ENCODE measurements around the gene SEC14L2.

Gene SEC14L2

GRCh38 chr22:30405731-30406130 is 8.9 kb downstream of the SEC14L2 start:
- DNase-seq (ENCODE audit: low read depth) = no peak

- no peak for DNase-seq (ENCODE audit: low read depth)
These were observed 9.6 kb downstream of the SEC14L2 start for GRCh38 chr22:30406400-30406799.

- no peak for DNase-seq (ENCODE audit: low read depth)
These were observed 11.7 kb downstream of the SEC14L2 start for GRCh38 chr22:30408388-30409102.

GRCh38 chr22:30411780-30412179 is 15.0 kb downstream of the SEC14L2 start:
- DNase-seq (ENCODE audit: low read depth) = no peak

- DNase-seq (ENCODE audit: low read depth) = no peak
These were observed 16.2 kb downstream of the SEC14L2 start for GRCh38 chr22:30413001-30413400.

GRCh38 chr22:30413745-30414524 is 17.1 kb downstream of the SEC14L2 start:
- DNase-seq (ENCODE audit: low read depth) = no peak

- no peak for DNase-seq (ENCODE audit: low read depth)
These were observed 17.8 kb downstream of the SEC14L2 start for GRCh38 chr22:30414525-30415047.

GRCh38 chr22:30416403-30416802 is 19.6 kb downstream of the SEC14L2 start:
- no peak for DNase-seq (ENCODE audit: low read depth)

- no peak for DNase-seq (ENCODE audit: low read depth)
These were observed 20.0 kb downstream of the SEC14L2 start for GRCh38 chr22:30416837-30417236.

GRCh38 chr22:30420347-30421125 is 23.7 kb downstream of the SEC14L2 start:
- no peak for DNase-seq (ENCODE audit: low read depth)

- DNase-seq (ENCODE audit: low read depth) = no peak
These were observed 25.1 kb downstream of the SEC14L2 start for GRCh38 chr22:30421695-30422480.

GRCh38 chr22:30422481-30423300 is 25.9 kb downstream of the SEC14L2 start:
- DNase-seq (ENCODE audit: low read depth) = no peak

- no peak for DNase-seq (ENCODE audit: low read depth)
These were observed 26.6 kb downstream of the SEC14L2 start for GRCh38 chr22:30423301-30423958.

GRCh38 chr22:30423959-30424533 is 27.2 kb downstream of the SEC14L2 start:
- DNase-seq (ENCODE audit: low read depth) = peak; percentile 83

GRCh38 chr22:30424534-30425326 is 27.9 kb downstream of the SEC14L2 start:
- no peak for DNase-seq (ENCODE audit: low read depth)

- DNase-seq (ENCODE audit: low read depth) = no peak
These were observed 28.5 kb downstream of the SEC14L2 start for GRCh38 chr22:30425327-30425615.

- no peak for DNase-seq (ENCODE audit: low read depth)
These were observed 29.0 kb downstream of the SEC14L2 start, which contains the start of gene MTFP1 for GRCh38 chr22:30425616-30426387. Gene MTFP1, plus strand, starts transcription at chr22:30425768. Its CDS starts 112 bp downstream, at chr22:30425880.
